Gastroesophageal sphincter (tissue), 3 donors: ENCODE measurements around the gene GPRC5B.

ENCODE experiments used
- CTCF ChIP-seq, 4 experiments: fragments of 200-600 bp in 2 of 4; fragments of 450-650 bp in 2 of 4; sonication (generic) in 1 of 4; IDR thresholded peaks; one replicate each; pipeline ENCODE4 v1.5.1; 2017 to 2019; ENCODE audit warnings: antibody characterized with exemption in 4 of 4, mild to moderate bottlenecking in 2 of 4, moderate library complexity in 2 of 4
- POLR2A ChIP-seq, 2 donors: fragments of 450-650 bp; IDR thresholded peaks; one replicate each; pipeline ENCODE4 v1.6.1; 2017; ENCODE audit warnings: antibody characterized with exemption in 2 of 2, mild to moderate bottlenecking in 2 of 2, moderate library complexity in 1 of 2
- POLR2AphosphoS5 ChIP-seq: sonication (generic); formaldehyde crosslinking; IDR thresholded peaks from one replicate; pipeline ENCODE4 v1.6.1; 2017; ENCODE audit warnings: antibody characterized with exemption

GRCh38 chr16:19913340-19913645 is 28.6 kb upstream of the GPRC5B start:
- TF ChIP-seq POLR2A (IDR thresholded peaks at IDR 0.05) (no peak), CTCF (IDR thresholded peaks at IDR 0.05) (no peak), POLR2AphosphoS5 (no peak)
